Pulmonary artery endothelial cell (primary cell): Measurements from ENCODE around the gene FBXO17. TPM values are rescaled to one million over a fixed set of nuclear protein-coding genes. Genes with fewer than 3 reads are reported as not detected.

ENCODE experiments used
- DNase-seq: peaks from one replicate; pipeline ENCODE4 v3.0.0-alpha.2; 2011; ENCODE audit warnings: low read depth, low spot score
- total RNA-seq: library from RNA; depleted of rRNA; stranded (reverse); fragments of >200 nt; gene quantifications from 2 replicates; pipeline ENCODE4 v1.2.3, GENCODE V29; 2014

The FBXO17 gene
- total RNA-seq, 1 donor from 2014 or later: 25.9 TPM

DNA sequence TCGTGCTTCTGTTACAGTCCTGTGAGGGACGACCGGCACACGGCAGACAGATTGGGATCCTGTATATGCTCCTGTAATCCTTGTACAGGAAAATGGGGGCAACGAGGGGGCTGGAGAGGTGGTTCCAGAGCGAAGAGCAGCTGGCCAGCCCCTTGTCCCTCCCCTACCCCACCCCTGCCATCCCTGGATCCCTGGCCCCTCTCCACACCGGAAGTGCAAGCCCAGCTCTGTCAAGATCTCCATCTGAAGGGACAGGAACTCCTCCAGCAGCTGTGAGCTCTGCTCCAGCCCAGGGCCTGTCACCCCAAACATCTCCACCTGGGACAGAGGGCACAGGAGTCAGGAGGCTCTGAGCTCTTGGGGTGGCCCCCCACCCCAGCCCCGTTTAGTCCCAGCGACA is 58.0 kb downstream of the FBXO17 start:
- DNase-seq: no peak

DNA sequence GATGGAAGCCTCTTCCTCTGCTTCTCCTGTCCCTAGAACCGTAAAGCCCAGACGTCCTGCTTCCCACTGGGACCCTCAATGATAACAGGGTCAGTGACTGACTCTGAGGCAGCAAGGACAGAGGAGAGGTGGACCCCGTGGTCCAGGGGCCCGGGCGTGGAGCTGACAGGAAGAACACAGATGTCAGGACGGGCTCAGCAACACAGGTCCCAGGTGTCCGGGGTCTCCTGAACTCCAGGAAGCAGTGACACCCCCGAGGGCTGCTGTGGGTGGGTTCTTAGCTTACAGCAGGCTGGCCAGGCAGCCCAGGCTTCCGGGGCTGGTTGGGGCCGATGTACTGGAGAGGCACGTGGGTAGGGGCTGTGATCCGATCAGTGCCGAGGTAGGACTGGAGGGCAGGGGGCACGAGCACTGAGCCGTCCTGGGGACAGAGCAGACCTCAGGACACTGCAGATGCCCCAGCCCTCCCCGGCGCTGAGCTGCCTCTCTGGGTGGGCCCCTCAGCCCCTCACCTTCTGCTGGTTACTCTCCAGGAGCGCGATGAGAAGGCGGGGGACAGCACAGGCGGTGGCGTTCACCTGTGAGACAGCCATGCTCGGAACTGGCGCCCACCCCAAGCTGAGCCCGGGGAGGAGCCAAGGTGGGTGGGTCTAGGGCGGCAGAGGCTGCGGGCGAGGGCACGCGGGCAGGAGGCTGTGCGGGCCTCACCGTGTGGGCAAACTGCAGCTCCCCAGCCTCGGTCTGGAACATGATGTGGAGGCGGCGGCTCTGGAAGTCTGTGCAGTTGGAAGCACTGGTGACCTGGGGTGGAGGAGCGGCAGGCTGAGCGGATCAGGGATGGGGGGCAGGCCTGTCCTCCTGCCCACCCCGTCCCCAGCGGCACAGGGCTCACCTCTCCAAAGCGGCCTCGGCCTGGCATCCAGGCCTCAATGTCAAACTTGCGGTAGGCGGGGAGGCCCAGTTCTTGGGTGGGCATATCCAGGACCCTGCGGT is 59.9 kb downstream of the FBXO17 start:
- no peak for DNase-seq

DNA sequence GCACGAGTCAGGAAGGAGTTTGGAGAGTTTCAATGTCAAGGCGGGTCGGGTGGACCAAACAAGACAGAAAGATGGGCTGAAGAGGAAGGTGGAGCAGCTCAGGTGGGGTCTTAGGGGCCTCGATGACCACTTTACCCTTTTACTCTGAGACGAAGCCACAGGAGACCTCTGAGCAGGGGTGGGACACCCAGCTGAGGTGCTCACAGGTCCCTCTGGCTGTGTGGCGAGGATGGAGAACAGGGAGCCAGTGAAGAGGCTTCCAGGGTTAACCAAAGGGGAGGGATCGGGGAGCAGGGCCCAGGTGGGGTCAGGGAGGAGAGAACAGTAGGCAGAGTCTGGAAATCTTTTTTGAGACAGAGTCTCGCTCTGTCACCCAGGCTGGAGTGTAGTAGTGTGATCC is 61.6 kb downstream of the FBXO17 start:
- DNase-seq: no peak

GRCh38 chr19:38912600-38913514 is 62.7 kb downstream of the FBXO17 start:
- no peak for DNase-seq

- DNase-seq: no peak
Measured at GRCh38 chr19:38911388-38912001, 64.0 kb downstream of the FBXO17 start.

GRCh38 chr19:38910488-38910887 is 65.1 kb downstream of the FBXO17 start:
- DNase-seq: no peak

DNA sequence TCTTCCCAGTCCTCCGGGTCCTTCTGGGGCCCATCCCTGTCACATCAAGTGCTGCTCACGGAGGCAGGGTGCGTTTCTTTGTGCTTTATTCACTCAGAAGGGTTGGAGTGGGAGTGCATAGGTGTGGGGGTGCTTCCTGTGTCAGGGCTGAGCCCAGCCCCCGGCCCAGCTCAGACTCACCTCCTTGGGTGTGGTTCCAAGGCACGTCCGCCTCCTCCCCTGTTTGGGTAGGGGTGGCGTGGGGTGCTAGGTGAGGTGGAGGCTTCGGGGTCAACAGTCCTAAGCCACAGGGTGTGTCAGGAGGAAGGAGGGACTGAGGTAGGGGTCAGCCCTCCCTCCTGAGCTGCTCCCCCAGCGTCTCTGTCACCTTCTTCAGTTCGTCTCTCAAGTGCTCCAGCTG is 66.6 kb downstream of the FBXO17 start:
- DNase-seq: no peak

DNA sequence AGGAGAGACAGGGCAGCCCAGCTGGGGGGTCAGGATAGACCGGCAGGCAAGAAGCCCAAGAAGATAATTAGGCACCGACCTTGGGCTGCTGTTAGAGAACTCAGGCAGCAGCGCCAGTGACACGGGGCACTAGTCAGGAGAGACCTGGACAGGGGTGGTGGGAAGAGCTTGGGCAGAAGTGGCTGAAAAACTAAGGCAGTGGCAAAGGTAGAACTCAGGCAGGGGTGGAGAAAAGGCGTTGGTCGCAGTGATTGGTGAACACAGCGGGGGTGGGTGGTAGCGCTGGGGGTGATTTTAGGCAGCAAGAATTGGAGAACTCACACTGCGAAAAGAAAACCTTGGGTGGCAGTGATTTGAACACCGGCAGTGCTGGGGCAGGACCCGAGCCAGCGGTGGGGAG is 67.9 kb downstream of the FBXO17 start:
- DNase-seq: no peak

DNA sequence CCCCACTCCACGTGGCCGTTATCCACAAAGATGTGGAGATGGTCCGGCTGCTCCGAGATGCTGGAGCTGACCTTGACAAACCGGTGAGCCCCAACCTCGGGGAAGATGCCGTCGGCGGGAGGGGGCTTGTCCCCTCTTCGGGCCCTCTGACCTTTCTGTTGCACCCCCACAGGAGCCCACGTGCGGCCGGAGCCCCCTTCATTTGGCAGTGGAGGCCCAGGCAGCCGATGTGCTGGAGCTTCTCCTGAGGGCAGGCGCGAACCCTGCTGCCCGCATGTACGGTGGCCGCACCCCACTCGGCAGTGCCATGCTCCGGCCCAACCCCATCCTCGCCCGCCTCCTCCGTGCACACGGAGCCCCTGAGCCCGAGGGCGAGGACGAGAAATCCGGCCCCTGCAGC is 68.3 kb downstream of the FBXO17 start:
- no peak for DNase-seq

DNA sequence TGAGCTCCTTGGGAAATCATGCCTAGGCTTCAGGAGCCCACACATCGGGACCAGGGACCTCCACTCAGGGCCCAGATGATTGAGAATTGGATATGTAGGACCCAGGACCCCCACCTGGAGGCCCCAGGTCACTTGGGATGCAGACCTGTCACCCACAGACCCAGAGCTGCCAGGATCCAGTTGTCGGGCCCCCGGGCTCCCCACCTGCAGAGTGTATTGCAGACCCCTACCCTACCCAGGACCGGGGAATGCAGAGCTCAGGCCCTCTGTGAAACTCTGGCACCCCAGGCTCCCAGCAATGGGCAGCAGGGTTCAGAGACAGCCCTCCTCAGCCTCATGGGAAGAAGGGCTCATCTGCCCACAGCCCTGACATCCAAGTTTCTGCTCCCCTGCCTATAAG is 69.9 kb downstream of the FBXO17 start:
- no peak for DNase-seq

DNA sequence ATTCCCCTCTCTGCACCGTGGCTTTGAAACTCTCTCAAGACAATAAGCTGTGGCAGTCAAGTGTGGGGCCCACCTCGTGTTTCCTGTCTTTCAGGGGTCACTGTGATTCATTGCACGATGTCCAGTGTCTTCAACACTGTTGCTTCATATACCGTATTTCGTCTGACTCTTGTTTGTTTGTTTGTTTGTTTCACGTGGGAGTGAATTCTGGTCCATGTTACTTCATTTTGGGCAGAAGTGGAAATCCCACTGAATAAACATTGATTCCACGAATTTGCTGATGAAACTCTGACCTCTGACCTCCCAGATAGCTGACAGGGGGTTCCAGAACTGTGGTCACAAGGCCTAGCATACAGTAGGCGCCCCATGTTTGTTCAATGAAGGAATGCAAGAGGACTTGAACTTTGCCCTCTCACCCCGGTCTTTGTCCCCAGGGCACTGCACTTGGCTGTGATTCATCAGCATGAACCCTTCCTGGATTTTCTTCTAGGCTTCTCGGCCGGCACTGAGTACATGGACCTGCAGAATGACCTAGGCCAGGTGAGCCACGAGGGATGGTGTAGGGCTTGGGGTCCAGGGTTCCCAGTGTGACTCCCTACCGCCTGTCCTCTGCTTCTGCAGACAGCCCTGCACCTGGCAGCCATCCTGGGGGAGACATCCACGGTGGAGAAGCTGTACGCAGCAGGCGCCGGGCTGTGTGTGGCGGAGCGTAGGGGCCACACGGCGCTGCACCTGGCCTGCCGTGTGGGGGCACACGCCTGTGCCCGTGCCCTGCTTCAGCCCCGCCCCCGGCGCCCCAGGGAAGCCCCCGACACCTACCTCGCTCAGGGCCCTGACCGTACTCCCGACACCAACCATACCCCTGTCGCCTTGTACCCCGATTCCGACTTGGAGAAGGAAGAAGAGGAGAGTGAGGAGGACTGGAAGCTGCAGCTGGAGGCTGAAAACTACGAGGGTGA is 70.7 kb downstream of the FBXO17 start:
- no peak for DNase-seq

- no peak for DNase-seq
Measured at GRCh38 chr19:38901683-38902082, 73.9 kb downstream of the FBXO17 start.

DNA sequence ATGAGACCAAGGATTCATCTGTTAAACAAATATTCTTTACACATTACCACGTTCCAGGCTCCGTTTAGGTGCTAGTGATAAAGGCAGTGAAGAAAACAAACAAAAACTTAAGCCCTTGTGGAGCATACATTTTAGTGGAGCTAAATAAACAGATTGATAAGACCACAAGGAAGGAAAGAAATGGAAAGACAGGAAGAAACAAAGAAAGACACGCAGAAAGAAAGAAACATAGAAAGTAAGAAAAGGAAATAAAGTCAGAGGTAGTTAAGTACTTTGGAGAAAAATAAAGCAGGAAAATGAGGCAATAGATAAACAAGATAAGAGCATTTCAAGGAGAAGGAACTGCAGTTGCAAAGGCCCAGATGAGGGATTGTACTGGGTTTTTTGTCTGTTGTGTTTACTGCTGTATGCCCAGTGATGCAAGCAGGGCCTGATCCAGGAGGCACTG is 74.8 kb downstream of the FBXO17 start:
- DNase-seq: no peak

- no peak for DNase-seq
Measured at GRCh38 chr19:38900202-38900629, 75.3 kb downstream of the FBXO17 start.

DNA sequence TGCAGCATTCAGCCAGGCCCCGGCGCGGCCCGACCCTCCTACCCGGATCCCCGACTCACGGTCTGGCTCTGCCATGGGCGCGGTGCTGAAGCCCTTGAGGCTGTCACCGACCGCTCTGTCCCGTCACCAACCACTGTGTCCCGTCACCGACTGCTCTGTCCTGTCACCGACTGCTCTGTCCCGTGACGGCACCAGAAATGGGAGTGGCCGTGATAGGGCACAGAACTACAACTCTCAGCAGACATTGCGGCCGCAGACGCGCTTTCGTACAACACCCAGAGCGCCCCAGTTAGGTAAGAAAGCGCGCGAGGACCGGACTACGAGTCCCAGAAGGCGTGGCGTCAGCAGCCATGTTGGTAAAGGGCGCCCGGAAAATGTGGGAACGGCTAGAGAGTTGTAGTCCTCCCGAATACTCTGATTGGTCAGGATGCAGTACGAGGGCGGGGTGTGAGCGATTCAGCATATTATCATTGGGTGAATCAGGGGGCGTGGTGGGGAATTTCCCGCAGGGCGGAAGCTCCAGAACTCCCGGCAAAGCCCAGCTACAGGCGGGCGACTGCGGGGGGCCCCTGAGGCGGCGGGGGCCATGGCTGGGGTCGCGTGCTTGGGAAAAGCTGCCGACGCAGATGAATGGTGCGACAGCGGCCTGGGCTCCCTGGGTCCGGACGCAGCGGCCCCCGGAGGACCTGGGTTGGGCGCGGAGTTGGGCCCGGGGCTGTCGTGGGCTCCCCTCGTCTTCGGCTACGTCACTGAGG is 75.9 kb downstream of the FBXO17 start, which contains the start of the genes NFKBIB and SIRT2:
NFKBIB (plus strand) TSS at position 523 of the 755 bp plus-strand sequence; CDS start at position 587, 64 bp downstream.
SIRT2 (minus strand) TSS at position 172 of the 755 bp plus-strand sequence; CDS start at position 75, 97 bp downstream.
- peak; percentile 99 for DNase-seq

- no peak for DNase-seq
Measured at GRCh38 chr19:38898788-38899446, 76.6 kb downstream of the FBXO17 start.

DNA sequence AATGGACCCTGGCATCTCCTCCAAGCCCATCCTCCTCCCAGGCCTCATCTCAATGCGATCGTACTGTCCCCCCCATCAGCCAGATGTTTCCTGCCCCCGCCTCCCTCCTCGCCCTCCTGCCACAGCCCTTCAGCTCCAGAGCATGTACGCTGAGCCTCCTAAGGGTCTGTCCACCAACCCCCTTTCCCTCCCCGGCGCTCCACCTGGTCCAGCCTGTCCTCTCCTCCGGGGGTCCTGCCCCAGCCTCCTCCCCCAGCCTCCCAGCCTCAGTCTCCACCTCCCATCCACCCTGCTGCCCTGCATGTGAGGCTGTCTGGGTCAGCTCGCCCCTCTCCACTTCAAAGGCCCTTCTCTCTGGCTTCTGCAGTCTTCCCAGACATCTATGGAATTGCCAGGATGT is 80.6 kb downstream of the FBXO17 start:
- no peak for DNase-seq

DNA sequence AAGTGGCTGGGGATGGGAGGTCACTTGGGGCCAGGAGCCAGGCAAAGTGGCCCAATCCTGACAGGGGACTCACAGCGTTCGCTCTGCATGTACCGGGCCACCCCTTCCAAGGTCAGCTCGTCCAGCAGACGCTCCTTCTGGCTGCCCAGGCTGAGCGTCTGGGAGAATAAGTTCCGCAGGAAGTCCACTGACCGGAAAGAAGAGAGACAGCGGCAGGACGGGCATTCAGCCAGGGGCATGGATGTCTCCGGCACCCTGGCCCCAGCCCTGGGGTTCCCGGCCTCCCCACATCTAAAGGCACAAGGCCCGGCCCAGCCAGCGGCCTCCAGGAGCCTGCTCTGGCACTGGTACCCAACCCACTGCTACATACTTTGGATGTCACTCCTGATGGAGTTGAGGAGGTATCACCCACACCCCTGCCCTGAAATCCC is 82.2 kb downstream of the FBXO17 start:
- no peak for DNase-seq

- no peak for DNase-seq
Measured at GRCh38 chr19:38892841-38893240, 82.7 kb downstream of the FBXO17 start.
